Neural progenitor cell (in vitro differentiated cells): ENCODE data around the gene AIPL1.

Experiments
- EZH2 ChIP-seq: fragments of 200-600 bp; sonication (generic); IDR thresholded peaks from 2 replicates; pipeline ENCODE4 v1.6.1; 2017; ENCODE audit warnings: antibody characterized with exemption, mild to moderate bottlenecking, moderate library complexity
- TF ChIP-seq, protein P1 (sequence below): fragments of 200-600 bp; sonication (generic); IDR thresholded peaks from 2 replicates; pipeline ENCODE4 v1.5.1; 2017; ENCODE audit warnings: antibody characterized with exemption, mild to moderate bottlenecking

GRCh38 chr17:6449307-6449706, 14.4 kb upstream of the AIPL1 start:
- TF ChIP-seq, protein P1, sequence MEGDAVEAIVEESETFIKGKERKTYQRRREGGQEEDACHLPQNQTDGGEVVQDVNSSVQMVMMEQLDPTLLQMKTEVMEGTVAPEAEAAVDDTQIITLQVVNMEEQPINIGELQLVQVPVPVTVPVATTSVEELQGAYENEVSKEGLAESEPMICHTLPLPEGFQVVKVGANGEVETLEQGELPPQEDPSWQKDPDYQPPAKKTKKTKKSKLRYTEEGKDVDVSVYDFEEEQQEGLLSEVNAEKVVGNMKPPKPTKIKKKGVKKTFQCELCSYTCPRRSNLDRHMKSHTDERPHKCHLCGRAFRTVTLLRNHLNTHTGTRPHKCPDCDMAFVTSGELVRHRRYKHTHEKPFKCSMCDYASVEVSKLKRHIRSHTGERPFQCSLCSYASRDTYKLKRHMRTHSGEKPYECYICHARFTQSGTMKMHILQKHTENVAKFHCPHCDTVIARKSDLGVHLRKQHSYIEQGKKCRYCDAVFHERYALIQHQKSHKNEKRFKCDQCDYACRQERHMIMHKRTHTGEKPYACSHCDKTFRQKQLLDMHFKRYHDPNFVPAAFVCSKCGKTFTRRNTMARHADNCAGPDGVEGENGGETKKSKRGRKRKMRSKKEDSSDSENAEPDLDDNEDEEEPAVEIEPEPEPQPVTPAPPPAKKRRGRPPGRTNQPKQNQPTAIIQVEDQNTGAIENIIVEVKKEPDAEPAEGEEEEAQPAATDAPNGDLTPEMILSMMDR: no peak
- TF ChIP-seq EZH2: no peak
